ENCODE data around the gene CPA3.

CPA3 gene, protein sequence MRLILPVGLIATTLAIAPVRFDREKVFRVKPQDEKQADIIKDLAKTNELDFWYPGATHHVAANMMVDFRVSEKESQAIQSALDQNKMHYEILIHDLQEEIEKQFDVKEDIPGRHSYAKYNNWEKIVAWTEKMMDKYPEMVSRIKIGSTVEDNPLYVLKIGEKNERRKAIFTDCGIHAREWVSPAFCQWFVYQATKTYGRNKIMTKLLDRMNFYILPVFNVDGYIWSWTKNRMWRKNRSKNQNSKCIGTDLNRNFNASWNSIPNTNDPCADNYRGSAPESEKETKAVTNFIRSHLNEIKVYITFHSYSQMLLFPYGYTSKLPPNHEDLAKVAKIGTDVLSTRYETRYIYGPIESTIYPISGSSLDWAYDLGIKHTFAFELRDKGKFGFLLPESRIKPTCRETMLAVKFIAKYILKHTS

DNA sequence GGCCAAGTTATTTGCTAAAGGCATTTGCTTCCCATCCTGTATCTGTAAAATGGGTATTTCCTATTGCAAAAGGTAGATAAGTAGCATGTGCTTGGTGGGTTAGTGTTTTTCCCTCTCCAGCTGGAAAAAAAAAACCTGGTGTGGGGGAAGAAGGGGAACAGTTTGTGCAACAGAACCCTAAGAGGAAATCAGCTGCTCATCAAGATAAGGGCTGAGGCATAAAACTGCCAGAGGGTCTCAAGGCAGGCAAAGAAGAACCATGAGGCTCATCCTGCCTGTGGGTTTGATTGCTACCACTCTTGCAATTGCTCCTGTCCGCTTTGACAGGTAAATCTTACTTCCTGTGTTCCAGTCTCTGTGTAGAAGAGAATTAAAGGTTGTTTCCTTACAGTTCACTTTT is at the start of gene CPA3:
TSS of gene CPA3 (plus strand) at position 248 of the 400 bp plus-strand sequence. CDS start at position 260, 12 bp downstream.
- DNase-seq (ENCODE audit: low read depth, low spot score) = no peak

DNA sequence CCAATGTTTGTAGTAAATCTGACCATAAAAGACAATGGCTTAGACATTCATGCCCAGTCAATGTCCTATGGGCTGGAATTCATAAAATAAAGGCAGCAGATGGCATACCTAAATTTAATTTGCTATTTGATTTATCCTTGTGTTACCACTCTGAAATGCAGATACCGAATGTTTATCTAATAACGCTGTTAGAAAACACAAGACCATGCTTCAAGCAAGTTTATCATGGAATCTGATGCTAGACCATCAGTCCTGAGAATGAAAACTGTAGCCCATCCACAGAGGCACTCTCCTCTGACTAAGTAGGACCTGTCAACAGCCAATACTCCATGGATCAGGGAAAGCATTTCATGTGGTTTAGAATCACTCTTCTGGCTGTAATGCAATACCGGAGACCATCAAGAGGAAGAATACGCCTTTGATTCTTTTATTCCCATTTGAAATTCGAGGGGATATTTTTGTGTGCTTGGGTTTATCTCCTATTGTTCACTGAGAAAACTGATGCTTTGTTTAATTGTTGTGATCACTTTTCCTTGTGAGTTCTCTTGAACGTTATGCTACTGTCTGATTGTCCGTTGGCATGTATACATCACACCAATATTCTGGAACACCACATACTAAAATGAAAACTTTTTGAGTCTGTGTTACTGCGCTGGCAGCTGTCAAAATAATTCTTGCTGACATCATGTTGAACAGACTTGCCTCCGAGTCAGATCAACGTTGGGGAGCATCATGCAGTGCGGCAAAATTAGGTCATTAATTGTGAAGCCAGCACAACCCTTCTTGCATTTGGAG is 49.6 kb upstream of the CPA3 start:
- no peak for DNase-seq (ENCODE audit: low read depth, low spot score)

DNA sequence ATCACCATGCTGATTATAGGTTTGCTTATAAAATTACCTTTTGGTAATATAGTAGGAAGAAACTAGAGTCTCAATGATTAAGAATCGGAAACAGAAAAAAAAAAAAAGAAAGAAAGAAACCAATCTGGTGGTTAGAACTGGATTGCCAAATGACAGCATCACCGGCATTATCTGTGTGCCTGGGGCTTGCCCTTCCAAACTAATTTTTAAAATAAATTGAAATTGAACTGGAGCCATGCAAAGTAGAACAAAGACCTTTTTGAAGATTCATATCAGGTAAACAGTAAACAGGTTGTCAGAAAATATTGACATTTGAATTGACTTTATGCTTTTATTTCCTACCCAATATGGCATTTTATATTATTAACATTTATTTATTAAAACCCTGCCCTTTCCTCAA is 48.7 kb upstream of the CPA3 start:
- DNase-seq (ENCODE audit: low read depth, low spot score) = no peak

DNA sequence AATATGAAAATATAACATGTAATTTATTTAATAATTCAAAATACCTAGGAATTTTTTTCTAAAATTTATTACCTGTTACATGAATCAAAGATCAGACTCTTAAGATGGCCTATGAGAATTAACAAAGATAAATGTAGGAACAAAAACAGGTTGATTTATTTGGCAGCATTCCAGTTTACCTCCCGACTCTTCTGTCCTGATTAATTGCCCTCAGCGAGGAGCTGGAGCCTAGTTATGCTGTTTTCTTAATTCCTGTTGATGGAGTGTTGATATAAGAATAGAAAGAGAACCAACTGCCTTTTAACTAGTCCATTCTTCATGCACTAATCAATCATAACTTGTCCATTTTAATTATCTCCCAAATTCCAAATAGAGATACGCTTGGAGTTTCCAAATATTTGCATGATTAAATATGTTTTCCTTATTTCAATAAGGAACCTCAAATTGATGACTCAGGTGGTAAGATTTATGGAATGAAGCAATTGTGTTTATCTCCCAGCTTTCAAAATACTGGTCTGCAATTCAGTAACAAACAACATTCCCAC is 48.0 kb upstream of the CPA3 start:
- DNase-seq (ENCODE audit: low read depth, low spot score) = no peak

DNA sequence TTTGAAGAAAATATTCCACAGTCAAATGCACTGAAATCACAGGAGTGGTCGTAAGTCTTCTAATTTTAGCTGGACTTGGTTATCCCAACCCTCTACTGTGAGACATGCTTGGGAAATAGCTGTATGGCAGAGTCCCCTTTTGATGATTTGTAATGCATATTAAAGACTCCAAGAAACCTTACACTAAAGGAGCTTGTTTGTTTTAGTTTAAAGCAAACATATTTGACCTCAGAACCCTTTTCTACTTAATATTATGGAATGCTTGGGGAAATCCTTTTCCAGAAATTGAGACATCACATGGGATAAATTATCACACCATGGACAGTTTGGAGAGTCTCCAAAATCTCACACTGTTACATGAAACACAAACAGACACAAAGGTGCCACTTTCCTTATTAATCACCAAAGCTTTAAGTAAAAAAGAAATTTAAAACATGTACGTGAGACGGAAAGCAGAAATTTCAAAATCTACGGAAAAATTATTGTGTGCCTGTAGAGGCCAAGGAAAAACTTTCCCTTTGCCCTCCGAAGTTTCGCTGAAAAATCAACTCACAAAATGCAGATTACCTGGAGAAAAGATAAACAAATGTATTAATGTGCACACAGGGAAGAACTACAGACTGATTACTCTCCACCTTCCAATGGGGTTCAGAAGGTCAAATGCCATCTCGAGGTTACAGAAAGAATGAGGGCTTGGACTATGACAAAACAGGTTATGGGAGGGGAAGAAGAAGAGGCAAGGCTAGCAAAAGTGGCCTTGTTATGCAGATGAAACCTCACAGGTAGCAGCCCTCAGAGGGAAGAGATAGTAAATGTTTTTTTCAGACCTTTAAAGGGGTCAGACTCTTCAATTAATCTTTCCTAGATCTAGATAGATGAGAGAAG is 44.5 kb upstream of the CPA3 start:
- DNase-seq (ENCODE audit: low read depth, low spot score) = peak; percentile 38

DNA sequence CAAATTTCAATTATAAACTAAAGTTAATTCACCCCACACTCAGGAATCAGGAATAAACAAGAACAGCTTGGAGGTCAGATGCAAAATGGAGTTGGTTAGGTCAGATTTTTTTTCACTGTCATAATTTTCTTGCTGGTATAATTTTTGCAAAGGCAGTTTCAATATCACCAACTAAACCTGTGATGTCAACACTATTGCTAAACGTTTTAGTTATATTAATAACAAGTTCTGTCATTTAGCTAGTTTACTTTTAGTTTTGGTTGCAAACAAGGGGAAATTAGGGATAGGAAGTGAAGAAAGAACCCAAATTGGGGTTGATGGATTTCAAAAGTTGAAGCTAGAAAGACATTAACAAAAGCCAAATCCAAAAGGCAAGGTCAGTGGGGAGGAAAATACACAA is 42.1 kb upstream of the CPA3 start:
- no peak for DNase-seq (ENCODE audit: low read depth, low spot score)

DNA sequence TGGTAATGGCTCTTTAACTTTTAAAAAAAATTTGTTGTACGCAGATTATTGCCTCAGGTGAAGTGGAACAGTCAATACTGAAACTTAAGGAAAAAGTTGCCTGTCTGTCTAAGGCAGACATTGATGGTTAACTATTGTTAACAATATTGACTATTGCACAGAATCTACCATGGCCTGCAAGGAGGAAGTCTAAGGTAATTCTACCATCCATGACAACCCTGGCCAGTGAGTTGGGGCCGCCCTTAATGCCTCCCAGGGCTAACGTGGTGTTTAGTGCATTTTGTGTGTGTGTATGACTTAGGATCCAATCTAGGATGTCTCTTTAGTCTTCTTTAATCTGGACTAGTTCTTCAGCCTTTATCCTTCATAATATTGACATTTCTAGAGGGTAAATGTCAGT is 39.6 kb upstream of the CPA3 start:
- DNase-seq (ENCODE audit: low read depth, low spot score) = no peak

DNA sequence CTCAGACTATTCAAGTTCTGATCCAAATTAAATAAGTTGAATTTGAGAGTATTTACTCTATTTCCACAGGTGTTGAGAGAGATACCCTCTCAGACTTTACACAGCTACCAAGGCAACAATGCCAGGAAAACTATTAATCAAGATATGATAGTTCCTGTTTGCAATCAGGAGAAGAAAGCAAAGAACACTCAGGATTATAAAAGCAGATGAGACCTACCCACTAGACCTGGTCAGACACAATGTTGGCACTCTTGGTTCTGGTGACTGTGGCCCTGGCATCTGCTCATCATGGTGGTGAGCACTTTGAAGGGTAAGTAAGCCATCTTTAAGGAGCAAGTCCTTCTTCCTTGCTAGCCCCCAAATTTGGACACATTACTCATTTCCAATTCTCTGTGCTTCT is 37.5 kb upstream of the CPA3 start, which contains the start of gene CPB1:
TSS of gene CPB1 (plus strand) at position 227 of the 400 bp plus-strand sequence. CDS start at position 240, 13 bp downstream.
- DNase-seq (ENCODE audit: low read depth, low spot score) = no peak

DNA sequence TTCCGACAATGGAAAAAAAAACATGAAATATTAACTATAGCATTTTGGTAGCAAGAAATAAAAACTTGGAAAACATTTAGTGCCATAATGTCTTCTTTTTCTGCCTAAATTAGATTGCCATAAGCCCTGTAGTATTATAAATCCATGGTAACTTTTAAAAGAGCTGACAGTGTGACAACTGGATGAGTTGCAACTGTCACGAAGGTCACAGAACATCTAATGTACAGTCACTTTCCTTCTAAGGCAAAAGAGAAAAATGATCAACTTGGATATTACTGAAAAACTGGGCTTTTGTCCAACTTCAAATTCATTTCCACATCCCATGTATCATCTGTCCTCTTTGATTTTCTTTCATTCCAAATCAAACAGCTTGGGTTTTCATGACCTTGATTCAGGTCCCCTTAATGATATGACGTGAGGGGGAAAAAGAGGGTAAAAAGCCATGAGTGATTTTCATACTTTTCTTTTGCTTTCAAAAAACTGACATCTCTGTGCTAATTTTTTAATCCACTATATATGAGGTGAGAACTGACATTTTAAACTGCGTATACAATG is 36.9 kb upstream of the CPA3 start:
- DNase-seq (ENCODE audit: low read depth, low spot score) = no peak

DNA sequence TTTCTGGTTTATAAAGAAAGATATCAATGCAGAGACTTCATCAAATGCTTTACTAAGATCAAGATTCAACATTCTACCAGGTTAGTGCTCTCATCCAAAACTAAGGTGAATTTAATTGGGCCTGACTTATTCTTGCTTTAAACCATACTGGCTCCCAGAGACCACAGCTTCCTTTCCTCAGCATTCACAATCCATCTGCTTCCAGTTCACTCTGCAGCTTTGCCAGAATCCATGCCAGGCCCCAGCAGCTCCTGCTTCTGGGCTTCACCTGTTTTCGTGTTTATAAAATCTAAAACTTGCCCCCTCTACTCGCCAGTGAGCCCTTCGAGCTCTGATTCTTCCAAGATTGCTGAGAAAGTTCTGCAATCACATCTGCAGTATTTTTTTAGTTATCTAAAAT is 35.2 kb upstream of the CPA3 start:
- no peak for DNase-seq (ENCODE audit: low read depth, low spot score)

DNA sequence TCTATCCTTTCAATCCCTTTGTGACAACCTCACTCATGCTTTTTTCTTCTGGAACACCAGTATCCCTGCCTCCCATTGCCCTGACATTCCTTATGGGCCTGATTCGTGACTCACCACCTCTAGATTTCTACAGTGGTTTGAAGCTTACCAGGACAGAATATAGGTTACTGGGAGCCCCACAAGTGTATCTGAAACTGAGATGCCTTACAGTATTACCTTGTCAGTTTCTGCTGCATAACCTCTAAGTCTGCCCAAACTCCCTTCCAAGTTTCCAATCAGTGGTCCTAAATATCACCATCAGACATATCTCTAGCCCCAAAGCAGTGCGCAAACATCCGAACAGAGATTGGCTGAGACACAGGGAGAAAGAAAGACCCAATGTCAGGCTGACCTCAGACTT is 31.9 kb upstream of the CPA3 start:
- DNase-seq (ENCODE audit: low read depth, low spot score) = no peak

DNA sequence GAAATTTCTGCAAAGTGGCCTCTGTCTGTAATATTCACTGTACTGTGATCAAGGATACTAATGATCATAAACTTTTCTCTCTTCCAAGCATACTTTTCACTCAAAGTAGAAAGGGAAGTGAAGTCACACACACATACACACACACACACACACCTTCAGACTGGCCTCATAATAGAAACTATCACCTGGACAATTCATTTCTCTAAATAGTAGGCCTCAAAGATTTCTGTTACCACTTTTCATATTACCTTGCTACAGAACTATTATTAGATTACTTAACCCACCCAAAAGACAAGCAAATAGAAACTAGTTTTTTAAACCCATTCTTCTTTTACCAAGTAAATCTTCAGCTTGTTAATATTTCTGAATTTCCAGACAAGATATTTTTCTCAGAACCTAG is 25.3 kb upstream of the CPA3 start:
- DNase-seq (ENCODE audit: low read depth, low spot score) = no peak

DNA sequence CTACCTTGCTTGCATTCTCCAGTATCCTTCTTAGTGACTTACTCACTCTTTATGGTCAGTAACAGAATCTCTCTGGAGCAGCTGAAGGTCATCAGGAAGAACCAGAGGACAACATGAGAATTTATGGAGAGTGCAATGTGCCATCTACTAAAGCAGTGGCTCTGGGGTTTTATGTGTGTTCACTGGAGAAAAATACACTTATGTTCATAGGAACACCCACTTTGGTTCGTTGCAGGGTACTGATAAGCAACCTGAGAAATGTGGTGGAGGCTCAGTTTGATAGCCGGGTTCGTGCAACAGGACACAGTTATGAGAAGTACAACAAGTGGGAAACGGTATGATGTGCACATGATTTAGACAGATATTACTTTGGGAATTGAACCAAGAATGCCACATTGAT is 24.6 kb upstream of the CPA3 start:
- no peak for DNase-seq (ENCODE audit: low read depth, low spot score)

DNA sequence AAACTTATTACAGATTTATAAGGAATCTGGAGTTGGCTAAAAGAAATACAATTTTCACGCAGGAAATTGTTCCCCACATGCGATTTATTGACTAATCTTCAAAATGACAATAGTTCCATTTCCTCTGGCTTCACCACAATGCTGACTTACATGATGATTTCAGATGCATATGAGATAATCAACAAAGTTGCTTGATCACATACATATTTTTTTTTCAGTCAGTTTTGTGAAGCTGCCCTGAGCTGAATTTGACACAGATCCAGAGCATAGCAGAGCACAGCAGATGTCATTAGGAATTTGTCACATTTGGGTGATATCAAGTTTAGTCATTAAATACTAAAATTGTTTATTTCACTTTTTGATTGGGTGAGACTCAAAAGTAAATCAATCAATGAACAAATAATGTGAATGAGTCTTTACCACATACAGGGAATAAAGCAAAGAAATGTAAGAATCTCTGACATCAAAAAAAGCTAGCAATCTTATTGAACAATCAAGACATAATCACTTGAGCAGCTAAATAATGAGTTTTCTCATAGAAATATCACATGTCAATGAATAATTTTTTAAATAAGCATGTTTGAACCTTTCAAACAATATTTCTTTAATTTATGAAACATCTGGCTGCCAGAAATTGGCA is 19.2 kb upstream of the CPA3 start:
- no peak for DNase-seq (ENCODE audit: low read depth, low spot score)

DNA sequence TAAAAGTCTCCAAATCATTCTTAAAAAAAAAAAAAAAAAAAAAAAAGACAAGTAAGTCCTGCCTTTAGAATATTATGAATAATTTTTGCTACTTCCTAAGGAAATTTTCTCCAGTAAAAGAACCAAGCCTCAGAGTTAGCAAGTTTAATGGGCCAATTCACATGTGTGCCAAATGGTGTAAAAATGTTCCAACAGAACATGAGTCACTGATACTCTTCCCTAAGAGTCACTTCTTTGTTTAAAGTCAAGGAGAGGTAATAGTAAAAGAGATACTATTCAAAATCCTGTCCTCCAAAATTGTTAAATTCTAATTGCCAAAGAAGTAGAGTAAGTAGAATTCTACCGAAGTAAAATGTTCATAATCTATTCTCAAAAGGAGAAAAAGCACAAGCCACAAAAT is 17.7 kb upstream of the CPA3 start:
- no peak for DNase-seq (ENCODE audit: low read depth, low spot score)

DNA sequence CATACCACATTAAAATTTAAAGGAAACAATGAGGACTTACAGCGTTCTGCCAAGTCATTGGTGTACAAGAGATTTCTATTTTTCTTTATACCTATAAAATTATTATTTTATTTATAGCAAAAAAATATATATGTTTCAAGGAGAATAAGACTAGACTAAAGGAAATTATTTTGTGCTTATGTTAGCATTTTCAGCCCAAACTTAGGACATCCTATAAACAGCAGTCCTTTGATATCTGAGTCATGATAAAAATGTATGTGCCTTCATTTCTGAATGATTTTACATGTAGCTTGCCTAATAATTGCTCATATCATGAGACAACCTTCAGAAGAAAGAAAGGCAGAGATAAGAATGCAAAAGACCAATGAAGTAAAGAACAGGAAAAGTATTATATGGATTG is 16.7 kb upstream of the CPA3 start:
- no peak for DNase-seq (ENCODE audit: low read depth, low spot score)

DNA sequence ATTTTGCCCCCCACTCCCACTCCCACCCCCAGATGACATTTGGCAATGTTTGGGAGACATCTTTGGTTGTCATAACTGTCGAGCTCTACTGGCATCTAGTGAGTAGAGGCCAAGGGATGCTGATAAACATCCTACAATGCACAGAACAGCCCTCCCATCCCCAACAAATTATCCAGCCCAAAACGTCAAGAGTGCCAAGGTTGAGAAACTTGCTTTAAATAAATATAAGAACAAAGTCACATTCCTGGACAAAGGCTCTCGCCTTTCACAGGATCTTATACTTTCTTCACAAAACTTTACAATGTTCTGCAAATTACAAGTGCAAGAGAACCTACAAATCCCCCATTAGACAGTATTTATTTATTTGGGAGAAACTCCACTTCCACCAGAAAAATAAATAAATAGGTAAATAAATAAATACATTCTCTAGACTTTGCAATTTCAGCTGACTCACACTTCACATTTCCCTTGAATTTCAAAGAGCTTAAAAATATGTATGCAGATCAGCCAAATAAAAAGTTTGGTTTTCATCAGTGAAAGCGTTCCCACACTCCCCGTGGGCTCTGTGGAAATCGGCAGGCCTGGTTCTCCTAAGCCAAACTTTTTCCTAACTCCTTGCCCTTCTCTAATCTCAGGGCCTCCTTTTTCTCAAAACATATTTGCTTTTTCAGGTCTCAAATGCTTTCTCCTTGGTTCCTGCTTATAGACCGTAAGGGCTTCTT is 12.7 kb upstream of the CPA3 start:
- no peak for DNase-seq (ENCODE audit: low read depth, low spot score)

DNA sequence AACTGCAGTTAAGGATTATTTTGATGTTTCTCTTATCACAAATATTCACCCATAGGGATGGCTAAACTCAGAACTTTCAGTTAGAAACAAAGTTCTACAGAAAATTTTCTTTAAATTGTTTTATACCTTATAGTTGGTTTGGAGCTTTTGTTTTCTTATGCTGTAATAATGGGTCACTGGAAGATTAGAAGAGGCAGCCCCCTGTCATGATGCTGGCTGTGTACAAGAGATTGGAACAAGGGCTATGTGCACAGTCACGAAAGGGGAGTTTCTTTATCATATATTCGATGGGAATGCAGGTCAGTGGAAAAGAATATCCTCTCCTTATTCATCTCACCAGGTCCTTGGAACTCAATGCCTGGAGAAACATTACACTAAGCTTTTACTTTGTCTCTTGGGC is 12.0 kb upstream of the CPA3 start:
- DNase-seq (ENCODE audit: low read depth, low spot score) = no peak

DNA sequence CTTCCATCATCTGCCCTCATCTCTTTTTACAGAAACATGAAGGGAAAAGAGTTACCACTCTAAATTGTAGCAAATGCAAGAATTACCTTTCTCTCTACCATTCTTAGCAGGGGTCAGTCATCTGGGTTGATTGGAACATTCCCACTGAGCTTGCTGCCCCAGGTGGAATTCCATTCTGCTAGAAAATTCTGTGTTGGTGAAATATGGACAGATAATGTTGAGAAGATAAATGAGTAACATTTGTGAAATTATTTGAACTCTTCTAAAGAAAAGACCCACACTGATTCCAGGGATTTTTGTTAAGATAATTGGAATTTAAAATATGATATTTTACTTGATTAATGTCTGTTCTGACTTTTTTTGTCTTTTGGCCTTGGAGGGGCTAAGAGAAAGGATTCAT is 11.0 kb upstream of the CPA3 start:
- DNase-seq (ENCODE audit: low read depth, low spot score) = no peak

DNA sequence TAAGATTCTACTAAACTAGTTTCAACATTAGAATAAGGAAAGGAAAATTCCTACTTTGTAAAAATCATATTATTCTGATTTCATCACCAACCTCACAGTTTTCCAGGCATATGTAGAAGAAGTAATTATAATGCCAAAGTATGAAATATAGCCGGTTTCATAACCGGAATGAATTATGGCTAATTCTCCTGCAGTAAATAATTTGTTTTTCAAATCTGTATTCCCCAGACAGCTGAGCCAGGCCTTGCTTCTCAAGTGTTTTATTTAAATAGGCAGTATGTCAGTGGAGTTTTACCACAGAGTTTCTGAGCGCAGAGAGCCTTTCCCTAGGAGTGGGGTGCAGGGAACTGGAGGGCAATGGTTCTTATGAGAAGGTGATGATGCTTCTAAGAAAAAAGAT is 8.7 kb upstream of the CPA3 start:
- no peak for DNase-seq (ENCODE audit: low read depth, low spot score)
